Measurements from ENCODE around the gene GMEB2.

The GMEB2 gene

DNA sequence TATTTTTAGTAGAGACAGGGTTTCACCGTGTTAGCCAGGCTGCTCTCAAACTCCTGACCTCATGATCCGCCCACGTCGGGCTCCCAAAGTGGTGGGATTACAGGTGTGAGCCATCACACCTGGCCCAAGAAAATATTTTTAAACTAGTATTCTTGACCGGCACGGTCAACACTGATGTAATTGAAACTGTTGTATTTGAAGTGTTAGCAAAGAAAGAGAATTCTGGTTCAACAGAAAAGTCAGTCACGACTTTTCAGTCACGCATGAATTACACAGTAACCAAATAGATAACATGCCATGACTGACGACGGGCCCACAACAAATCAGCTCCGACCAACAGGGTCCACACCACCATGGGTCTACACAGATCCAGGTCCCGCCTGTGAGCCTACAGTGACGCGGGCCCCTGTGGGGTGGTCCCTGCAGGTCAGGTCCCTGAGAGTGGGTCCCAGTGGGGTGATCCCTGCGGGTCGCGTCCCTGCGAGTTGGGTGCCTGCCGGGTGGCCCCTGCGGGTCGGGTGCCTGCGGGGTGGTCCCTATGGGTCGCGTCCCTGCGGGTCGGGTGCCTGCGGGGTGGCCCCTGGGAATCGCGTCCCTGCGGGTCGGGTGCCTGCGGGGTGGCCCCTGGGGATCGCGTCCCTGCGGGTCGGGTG lies 1.0 kb downstream of the GMEB2 start:
- H3K4me1 ChIP-seq (ENCODE audit: control insufficient read depth, insufficient read depth, low read depth, low read length): peaks cover 23% of the 10 kb centered on the region
- H2BK5ac ChIP-seq (ENCODE audit: low read depth, low read length, poor library complexity, severe bottlenecking): peak overlapping the region; percentile 67
- H3K79me1 ChIP-seq (replicated peaks; ENCODE audit: low read length, poor library complexity, severe bottlenecking): peaks cover 17% of the 10 kb centered on the region
- H2BK12ac ChIP-seq (ENCODE audit: low read length in 2 of 2): peak overlapping the region in 1 of 2 experiments; percentile 0
- peak overlapping the region; percentile 82 to 94 for H3K4me3 ChIP-seq (ENCODE audit: insufficient read depth in 1 of 2, low read depth in 1 of 2, low read length in 2 of 2)
- H3K14ac ChIP-seq (ENCODE audit: low read length in 2 of 2): peak overlapping the region; percentile 62 to 100
- H3K36me3 ChIP-seq (ENCODE audit: control insufficient read depth in 1 of 2, insufficient read depth in 2 of 2, low read depth in 1 of 2, low read length in 2 of 2): peaks cover 0 to 3% of the 10 kb centered on the region in 2 experiments
- H4K91ac ChIP-seq (ENCODE audit: low read length): peak overlapping the region; percentile 99
- H3K9me3 ChIP-seq (ENCODE audit: control insufficient read depth, low read length): no peaks in the 10 kb centered on the region
- H3K23ac ChIP-seq (ENCODE audit: low read length in 2 of 2): peak overlapping the region in 1 of 2 experiments; percentile 94
- H3K4ac ChIP-seq (ENCODE audit: low read depth in 1 of 2, low read length in 2 of 2): peak overlapping the region; percentile 95 to 100
- H2AK5ac ChIP-seq (ENCODE audit: low read length, severe bottlenecking): no peak overlapping the region
- peak overlapping the region; percentile 99 for H2BK120ac ChIP-seq (ENCODE audit: low read depth, low read length)
- no peaks in the 10 kb centered on the region for H3K27me3 ChIP-seq (ENCODE audit: control insufficient read depth in 1 of 2, insufficient read depth in 1 of 2, low read length in 2 of 2)
- peak; percentile 47 for DNase-seq
- peak overlapping the region; percentile 99 for H3K18ac ChIP-seq (ENCODE audit: low read depth in 1 of 2, low read length in 2 of 2)
- peak overlapping the region; percentile 18 for H2AFZ ChIP-seq (ENCODE audit: low read depth, low read length)
- 34% methylated on average over 16 of the region's 36 CpGs for WGBS
- H4K8ac ChIP-seq (ENCODE audit: low read length): peak overlapping the region; percentile 99
- H3K27ac ChIP-seq (ENCODE audit: low read length, poor library complexity, severe bottlenecking): peak overlapping the region; percentile 7
- peak overlapping the region; percentile 92 for H2BK15ac ChIP-seq (ENCODE audit: low read depth, poor library complexity, severe bottlenecking)
- peak overlapping the region; percentile 94 for H3K9ac ChIP-seq (ENCODE audit: low read length)
- peak overlapping the region; percentile 34 for H3K4me2 ChIP-seq (ENCODE audit: low read length, poor library complexity, severe bottlenecking)

DNA sequence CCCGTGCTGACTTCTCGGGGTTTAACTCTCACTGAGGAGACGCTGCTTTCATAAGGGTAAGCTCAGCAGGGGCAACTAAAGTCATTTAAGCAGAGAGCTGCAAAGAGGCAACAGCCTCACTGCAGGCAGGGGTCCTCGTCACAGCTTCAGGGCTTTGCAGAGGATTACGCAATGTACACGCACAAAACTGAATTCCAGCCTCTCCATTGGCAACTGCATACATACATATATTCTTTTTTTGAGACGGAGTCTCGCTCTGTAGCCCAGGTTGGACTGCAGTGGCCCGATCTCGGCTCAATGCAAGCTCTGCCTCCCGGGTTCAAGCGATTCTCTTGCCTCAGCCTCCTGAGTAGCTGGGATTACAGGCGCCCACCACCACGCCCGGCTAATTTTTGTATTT lies 2.4 kb downstream of the GMEB2 start:
- peaks cover 26% of the 10 kb centered on the region for H3K4me1 ChIP-seq (ENCODE audit: control insufficient read depth, insufficient read depth, low read depth, low read length)
- no peaks in the 10 kb centered on the region for H3K9me3 ChIP-seq (ENCODE audit: control insufficient read depth, low read length)
- H2BK120ac ChIP-seq (ENCODE audit: low read depth, low read length): no peak overlapping the region
- peaks cover 26% of the 10 kb centered on the region for H3K79me1 ChIP-seq (replicated peaks; ENCODE audit: low read length, poor library complexity, severe bottlenecking)
- no peak overlapping the region for H3K18ac ChIP-seq (ENCODE audit: low read depth in 1 of 2, low read length in 2 of 2)
- H3K27me3 ChIP-seq (ENCODE audit: control insufficient read depth in 1 of 2, insufficient read depth in 1 of 2, low read length in 2 of 2): no peaks in the 10 kb centered on the region
- no peak overlapping the region for H3K4me3 ChIP-seq (ENCODE audit: insufficient read depth in 1 of 2, low read depth in 1 of 2, low read length in 2 of 2)
- no peak overlapping the region for H2AFZ ChIP-seq (ENCODE audit: low read depth, low read length)
- no peak overlapping the region for H3K27ac ChIP-seq (ENCODE audit: low read length, poor library complexity, severe bottlenecking)
- no peak overlapping the region for H2BK12ac ChIP-seq (ENCODE audit: low read length in 2 of 2)
- H3K9ac ChIP-seq (ENCODE audit: low read length): no peak overlapping the region
- peaks cover 0 to 4% of the 10 kb centered on the region in 2 experiments for H3K36me3 ChIP-seq (ENCODE audit: control insufficient read depth in 1 of 2, insufficient read depth in 2 of 2, low read depth in 1 of 2, low read length in 2 of 2)
- peak; percentile 70 for DNase-seq
- H2BK5ac ChIP-seq (ENCODE audit: low read depth, low read length, poor library complexity, severe bottlenecking): no peak overlapping the region
- no peak overlapping the region for H3K4ac ChIP-seq (ENCODE audit: low read depth in 1 of 2, low read length in 2 of 2)
- H4K8ac ChIP-seq (ENCODE audit: low read length): peak overlapping the region; percentile 4
- no peak overlapping the region for H2BK15ac ChIP-seq (ENCODE audit: low read depth, poor library complexity, severe bottlenecking)
- H3K4me2 ChIP-seq (ENCODE audit: low read length, poor library complexity, severe bottlenecking): no peak overlapping the region
- no peak overlapping the region for H3K14ac ChIP-seq (ENCODE audit: low read length in 2 of 2)
- no peak overlapping the region for H2AK5ac ChIP-seq (ENCODE audit: low read length, severe bottlenecking)
- no peak overlapping the region for H4K91ac ChIP-seq (ENCODE audit: low read length)
- H3K23ac ChIP-seq (ENCODE audit: low read length in 2 of 2): no peak overlapping the region
- 85% methylated on average over 15 of the region's 15 CpGs for WGBS

DNA sequence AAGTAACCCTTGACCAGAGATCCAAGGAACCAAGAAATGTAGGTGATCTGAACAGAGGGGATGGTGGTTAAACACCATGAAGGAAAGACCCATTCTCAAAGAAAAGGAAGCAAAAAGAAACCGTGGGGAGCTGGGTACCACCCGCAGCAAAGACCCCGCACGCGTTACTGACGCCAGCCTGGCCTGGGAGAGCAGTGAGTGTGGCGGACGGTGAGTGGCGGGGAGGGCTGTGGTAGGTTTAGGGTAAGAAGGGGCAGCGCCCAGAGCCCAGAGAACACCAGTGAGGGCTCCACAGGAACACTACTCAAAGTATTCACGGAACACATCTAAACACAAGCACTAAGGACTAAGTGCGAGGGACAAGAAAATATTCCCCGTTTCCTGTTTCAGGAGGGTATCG lies 4.2 kb downstream of the GMEB2 start:
- peaks cover 20% of the 10 kb centered on the region for H3K4me1 ChIP-seq (ENCODE audit: control insufficient read depth, insufficient read depth, low read depth, low read length)
- no peak overlapping the region for H3K27ac ChIP-seq (ENCODE audit: low read length, poor library complexity, severe bottlenecking)
- no peak overlapping the region for H2BK120ac ChIP-seq (ENCODE audit: low read depth, low read length)
- no peaks in the 10 kb centered on the region for H3K27me3 ChIP-seq (ENCODE audit: control insufficient read depth in 1 of 2, insufficient read depth in 1 of 2, low read length in 2 of 2)
- DNase-seq: no peak
- H3K18ac ChIP-seq (ENCODE audit: low read depth in 1 of 2, low read length in 2 of 2): no peak overlapping the region
- no peak overlapping the region for H3K4me2 ChIP-seq (ENCODE audit: low read length, poor library complexity, severe bottlenecking)
- no peak overlapping the region for H3K23ac ChIP-seq (ENCODE audit: low read length in 2 of 2)
- H4K91ac ChIP-seq (ENCODE audit: low read length): no peak overlapping the region
- no peak overlapping the region for H2BK12ac ChIP-seq (ENCODE audit: low read length in 2 of 2)
- H3K4me3 ChIP-seq (ENCODE audit: insufficient read depth in 1 of 2, low read depth in 1 of 2, low read length in 2 of 2): no peak overlapping the region
- no peak overlapping the region for H3K4ac ChIP-seq (ENCODE audit: low read depth in 1 of 2, low read length in 2 of 2)
- H3K9me3 ChIP-seq (ENCODE audit: control insufficient read depth, low read length): no peaks in the 10 kb centered on the region
- H3K14ac ChIP-seq (ENCODE audit: low read length in 2 of 2): no peak overlapping the region
- H3K79me1 ChIP-seq (replicated peaks; ENCODE audit: low read length, poor library complexity, severe bottlenecking): peaks cover 34% of the 10 kb centered on the region
- WGBS: 91% methylated on average over 11 of the region's 14 CpGs
- H4K8ac ChIP-seq (ENCODE audit: low read length): no peak overlapping the region
- H2AK5ac ChIP-seq (ENCODE audit: low read length, severe bottlenecking): no peak overlapping the region
- H3K36me3 ChIP-seq (ENCODE audit: control insufficient read depth in 1 of 2, insufficient read depth in 2 of 2, low read depth in 1 of 2, low read length in 2 of 2): peaks cover 14 to 21% of the 10 kb centered on the region in 2 experiments
- no peak overlapping the region for H2AFZ ChIP-seq (ENCODE audit: low read depth, low read length)
- peak overlapping the region; percentile 12 for H2BK15ac ChIP-seq (ENCODE audit: low read depth, poor library complexity, severe bottlenecking)
- no peak overlapping the region for H2BK5ac ChIP-seq (ENCODE audit: low read depth, low read length, poor library complexity, severe bottlenecking)
- no peak overlapping the region for H3K9ac ChIP-seq (ENCODE audit: low read length)

DNA sequence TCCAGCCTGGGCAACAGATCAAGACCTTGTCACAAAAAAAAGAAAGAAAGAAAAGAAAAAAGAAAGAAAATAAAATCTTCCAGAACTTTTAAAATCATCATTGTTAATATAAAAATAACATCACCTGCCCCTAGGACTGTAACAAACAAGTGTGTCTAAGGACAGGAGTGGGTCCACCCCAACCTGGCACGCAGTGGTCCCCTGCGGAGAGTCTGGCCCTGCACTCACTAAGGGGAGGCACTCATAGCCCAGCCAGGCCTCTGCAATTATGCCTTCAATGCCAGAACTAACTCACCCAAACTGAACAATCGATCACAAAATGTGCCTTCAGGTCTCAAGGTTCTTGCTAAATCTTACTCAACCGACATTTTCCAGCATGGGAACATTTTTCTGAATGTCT lies 4.8 kb downstream of the GMEB2 start:
- Histone ChIP-seq H3K9me3 (ENCODE audit: control insufficient read depth, low read length) (no peaks in the 10 kb centered on the region), H2AFZ (ENCODE audit: low read depth, low read length) (no peak overlapping the region), H3K18ac (ENCODE audit: low read depth in 1 of 2, low read length in 2 of 2) (no peak overlapping the region), H2AK5ac (ENCODE audit: low read length, severe bottlenecking) (no peak overlapping the region), H2BK120ac (ENCODE audit: low read depth, low read length) (no peak overlapping the region), H3K14ac (ENCODE audit: low read length in 2 of 2) (no peak overlapping the region), H2BK15ac (ENCODE audit: low read depth, poor library complexity, severe bottlenecking) (no peak overlapping the region), H3K4me1 (ENCODE audit: control insufficient read depth, insufficient read depth, low read depth, low read length) (peaks cover 20% of the 10 kb centered on the region), H3K4ac (ENCODE audit: low read depth in 1 of 2, low read length in 2 of 2) (no peak overlapping the region), H3K27me3 (ENCODE audit: control insufficient read depth in 1 of 2, insufficient read depth in 1 of 2, low read length in 2 of 2) (no peaks in the 10 kb centered on the region), H3K4me3 (ENCODE audit: insufficient read depth in 1 of 2, low read depth in 1 of 2, low read length in 2 of 2) (no peak overlapping the region), H3K36me3 (ENCODE audit: control insufficient read depth in 1 of 2, insufficient read depth in 2 of 2, low read depth in 1 of 2, low read length in 2 of 2) (peaks cover 19 to 28% of the 10 kb centered on the region in 2 experiments), H2BK5ac (ENCODE audit: low read depth, low read length, poor library complexity, severe bottlenecking) (no peak overlapping the region), H2BK12ac (ENCODE audit: low read length in 2 of 2) (no peak overlapping the region), H3K79me1 (replicated peaks; ENCODE audit: low read length, poor library complexity, severe bottlenecking) (peaks cover 39% of the 10 kb centered on the region), H3K23ac (ENCODE audit: low read length in 2 of 2) (no peak overlapping the region), H4K8ac (ENCODE audit: low read length) (no peak overlapping the region), H3K27ac (ENCODE audit: low read length, poor library complexity, severe bottlenecking) (no peak overlapping the region), H3K4me2 (ENCODE audit: low read length, poor library complexity, severe bottlenecking) (no peak overlapping the region), H4K91ac (ENCODE audit: low read length) (no peak overlapping the region), H3K9ac (ENCODE audit: low read length) (no peak overlapping the region)
- WGBS: 98% methylated on average over 4 of the region's 4 CpGs
- no peak for DNase-seq
